IPS-NIHi11 (cell line): ENCODE results near the gene CASP10.
"Not testable (repeated sequence)": the region's sequence is repeated elsewhere in the genome, so short reads cannot be mapped to it uniquely, and the experiment has no call there.

Experiments
- DNase-seq: peaks from one replicate; pipeline ENCODE4 v3.0.0; 2012; ENCODE audit warnings: mixed read lengths, low spot score

The CASP10 gene, protein sequence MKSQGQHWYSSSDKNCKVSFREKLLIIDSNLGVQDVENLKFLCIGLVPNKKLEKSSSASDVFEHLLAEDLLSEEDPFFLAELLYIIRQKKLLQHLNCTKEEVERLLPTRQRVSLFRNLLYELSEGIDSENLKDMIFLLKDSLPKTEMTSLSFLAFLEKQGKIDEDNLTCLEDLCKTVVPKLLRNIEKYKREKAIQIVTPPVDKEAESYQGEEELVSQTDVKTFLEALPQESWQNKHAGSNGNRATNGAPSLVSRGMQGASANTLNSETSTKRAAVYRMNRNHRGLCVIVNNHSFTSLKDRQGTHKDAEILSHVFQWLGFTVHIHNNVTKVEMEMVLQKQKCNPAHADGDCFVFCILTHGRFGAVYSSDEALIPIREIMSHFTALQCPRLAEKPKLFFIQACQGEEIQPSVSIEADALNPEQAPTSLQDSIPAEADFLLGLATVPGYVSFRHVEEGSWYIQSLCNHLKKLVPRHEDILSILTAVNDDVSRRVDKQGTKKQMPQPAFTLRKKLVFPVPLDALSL

GRCh38 chr2:201182650-201183364, at the start of gene CASP10:
CASP10 (plus strand) TSS chr2:201183141; CDS start chr2:201185778, 2,637 bp downstream.
- peak; percentile 49 for DNase-seq

DNA sequence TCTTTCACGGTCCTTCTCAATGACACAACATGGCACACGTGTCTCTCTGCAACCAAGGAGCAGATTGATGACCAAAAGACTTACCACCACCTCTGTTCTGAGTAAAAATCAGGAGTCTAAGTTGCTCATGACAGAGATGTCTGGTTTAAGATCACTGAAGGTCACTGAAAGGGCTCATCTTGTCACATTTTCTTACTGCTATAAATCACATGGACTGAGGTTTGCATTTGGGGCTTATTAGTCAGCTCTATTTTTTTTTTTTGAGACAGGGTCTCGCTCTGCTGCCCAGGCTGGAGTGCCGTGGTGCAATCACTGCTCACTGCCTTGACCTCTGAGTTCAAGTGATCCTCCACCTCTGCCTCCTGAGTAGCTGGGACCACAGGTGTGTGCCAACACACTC, 47.6 kb upstream of the CASP10 start:
- DNase-seq, result no peak

DNA sequence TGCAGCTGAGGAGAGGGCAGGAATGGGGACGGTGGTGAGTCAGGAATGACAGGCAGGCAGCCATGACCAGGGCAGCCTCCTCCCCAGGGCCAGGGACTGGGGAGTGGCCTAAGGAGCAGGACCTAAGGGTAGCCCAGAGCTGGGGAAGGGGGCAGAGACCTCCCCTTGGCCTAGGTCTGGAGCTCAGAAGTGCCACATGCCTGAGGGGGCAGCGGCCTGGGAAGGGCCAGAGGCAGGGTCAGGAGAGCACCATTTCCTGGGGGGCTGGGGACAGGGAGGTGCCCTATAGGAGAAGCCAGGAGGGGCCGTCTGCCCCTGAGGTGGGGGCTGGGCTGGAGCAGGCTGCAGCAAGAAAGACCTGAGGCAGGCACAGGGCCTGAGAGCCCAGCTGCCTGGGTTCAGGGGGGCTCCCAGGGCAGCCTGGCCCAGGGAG, 46.0 kb upstream of the CASP10 start:
- no peak for DNase-seq

- no peak for DNase-seq
Observed at GRCh38 chr2:201137505-201138400, 45.2 kb upstream of the CASP10 start.

DNA sequence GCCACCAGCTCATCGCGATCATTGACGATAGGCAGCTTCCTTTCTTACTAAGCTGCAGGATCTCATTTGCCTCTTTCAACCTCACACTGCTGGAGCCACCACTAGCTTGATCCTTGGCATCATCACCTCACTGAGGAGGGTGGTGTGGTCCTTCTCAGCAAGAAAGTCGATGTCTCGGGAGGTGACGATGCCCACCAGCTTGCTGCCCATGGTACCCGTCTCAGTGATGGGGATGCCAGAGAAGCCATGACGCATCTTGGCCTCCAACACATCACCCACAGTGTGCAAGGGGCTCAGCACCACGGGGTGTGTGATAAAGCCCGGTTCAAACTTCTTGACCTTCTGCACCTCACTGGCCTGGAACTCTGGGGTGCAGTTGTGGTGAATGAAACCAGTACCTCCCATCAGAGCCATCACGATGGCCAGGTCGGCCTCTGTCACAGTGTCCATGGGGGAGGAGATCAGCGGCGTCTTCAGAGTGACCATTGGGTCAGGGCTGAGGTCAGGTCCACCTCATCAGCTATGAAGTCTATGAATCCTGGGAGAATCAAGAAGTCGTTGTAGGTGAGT, 44.5 kb upstream of the CASP10 start:
- DNase-seq, result no peak

DNA sequence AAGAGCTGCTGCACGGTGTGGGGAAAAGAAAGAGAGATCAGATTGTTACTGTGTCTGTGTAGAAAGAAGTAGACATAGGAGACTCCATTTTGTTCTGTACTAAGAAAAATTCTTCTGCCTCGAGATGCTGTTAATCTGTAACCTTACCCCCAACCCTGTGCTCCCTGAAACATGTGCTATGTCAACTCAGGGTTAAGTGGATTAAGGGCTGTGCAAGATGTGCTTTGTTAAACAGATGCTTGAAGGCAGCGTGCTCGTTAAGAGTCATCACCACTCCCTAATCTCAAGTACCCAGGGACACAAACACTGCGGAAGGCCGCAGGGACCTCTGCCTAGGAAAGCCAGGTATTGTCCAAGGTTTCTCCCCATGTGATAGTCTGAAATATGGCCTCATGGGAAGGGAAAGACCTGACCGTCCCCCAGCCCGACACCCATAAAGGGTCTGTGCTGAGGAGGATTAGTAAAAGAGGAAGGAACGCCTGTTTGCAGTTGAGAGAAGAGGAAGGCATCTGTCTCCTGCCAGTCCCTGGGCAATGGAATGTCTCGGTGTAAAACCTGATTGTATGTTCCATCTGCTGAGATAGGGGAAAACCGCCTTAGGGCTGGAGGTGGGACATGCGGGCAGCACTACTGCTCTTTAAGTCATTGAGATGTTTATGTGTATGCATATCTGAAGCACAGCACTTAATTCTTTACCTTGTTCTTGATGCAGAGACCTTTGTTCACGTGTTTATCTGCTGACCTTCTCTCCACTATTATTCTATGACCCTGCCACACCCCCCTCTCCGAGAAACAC, 43.8 kb upstream of the CASP10 start:
- DNase-seq, result not testable (repeated sequence)

DNA sequence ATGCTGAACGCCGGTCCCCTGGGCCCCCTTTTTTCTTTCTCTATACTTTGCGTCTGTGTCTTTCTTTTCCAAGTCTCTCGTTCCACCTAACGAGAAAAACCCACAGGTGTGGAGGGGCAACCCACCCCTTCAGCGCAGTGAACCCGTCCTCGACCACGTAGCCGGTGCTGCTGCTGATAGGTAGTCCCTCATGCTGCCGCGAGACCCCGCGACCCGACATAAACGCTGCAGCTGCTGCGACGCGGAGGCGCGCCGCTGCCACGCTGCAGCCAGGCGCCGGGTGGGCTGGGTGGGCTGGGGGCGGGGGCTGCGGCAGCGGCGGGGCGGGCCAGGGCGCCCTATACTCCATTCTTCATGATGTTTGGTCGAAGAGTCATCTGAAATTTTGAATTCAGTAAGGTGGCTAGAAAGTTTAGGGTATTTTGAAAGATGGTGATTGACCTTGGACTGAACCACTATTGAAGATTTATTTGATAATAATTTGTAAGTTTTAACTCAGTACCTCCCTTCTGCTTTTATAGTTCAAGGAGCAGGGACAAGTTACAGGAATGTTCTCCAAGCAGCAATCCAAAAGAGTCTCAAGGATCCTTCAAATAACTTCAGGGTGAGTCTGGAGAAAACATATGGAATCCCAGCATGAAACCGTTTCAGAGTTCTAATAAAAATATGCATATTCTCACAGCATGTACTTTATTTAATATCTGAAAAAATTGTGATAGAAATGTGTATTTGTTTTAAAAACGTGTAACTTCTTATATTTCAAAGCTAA, 42.9 kb upstream of the CASP10 start:
- DNase-seq, result no peak

GRCh38 chr2:201144101-201145051, 38.6 kb upstream of the CASP10 start:
- DNase-seq, result no peak

- DNase-seq, result no peak
Observed at GRCh38 chr2:201148434-201148990, 34.4 kb upstream of the CASP10 start.

- no peak for DNase-seq
Observed at GRCh38 chr2:201149064-201149820, 33.7 kb upstream of the CASP10 start.

- DNase-seq, result not testable (repeated sequence)
Observed at GRCh38 chr2:201149821-201150165, 33.1 kb upstream of the CASP10 start.

- DNase-seq, result no peak
Observed at GRCh38 chr2:201150454-201151020, 32.4 kb upstream of the CASP10 start.

- no peak for DNase-seq
Observed at GRCh38 chr2:201151127-201151981, 31.6 kb upstream of the CASP10 start.

DNA sequence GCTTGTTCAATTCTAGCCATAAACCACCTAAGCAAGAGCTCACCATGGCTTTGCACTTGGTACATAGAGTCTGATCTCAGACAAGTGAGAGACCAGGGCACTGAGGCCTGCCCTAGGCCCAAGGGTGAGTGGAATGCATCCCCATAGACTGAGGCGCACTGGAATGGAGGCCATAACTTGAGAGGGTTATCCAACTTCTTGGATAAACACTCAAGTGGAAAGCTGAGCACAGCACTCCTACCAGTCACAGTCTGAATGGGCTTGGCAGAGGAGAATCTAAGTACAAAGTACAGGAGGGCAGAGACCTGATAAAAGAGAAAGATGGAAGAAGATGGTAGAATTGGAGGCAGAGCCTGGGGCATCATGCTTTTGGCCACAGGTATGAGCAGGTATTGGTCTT, 30.4 kb upstream of the CASP10 start:
- DNase-seq, result no peak

DNA sequence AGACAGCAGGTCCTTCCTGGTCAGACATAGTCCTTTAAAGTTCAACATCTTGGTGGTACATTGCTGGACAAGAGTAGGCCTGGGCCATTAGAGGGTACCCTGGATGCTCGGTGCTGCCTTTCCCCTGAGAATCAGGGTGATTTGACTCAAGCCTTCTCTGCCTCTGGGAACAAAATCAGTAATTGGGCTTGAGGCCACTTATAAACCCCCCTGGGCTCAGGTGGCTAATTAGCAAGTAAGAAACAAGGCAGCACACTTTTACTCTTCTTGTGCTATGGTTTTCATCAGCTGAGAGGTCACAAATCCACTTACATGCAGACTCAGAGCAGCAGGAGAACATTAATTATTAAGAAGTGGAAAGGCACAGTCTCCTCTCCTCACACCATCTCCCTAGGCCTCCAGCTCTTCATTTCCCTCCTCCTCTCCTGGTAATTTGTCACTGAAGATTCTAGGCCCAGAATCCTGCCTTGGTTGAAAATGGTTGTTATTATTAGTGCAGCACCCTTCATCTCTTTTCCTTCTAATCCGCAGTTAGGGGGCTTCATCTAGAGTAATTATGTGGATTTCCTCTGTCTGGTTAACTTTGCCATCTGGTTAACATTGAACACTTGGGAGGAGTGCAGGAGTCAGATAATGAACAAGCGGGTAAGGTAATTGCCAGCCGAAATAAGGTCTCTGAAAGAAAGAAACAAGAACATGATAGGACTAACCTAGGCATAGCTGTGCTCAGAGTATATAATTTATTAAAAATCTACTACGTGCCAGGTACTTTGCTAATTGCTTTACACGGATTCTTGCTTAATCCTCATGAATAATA, 29.7 kb upstream of the CASP10 start:
- no peak for DNase-seq
